A549 (cell line): Measurements from ENCODE around the gene LACRT. TPM values are rescaled to one million over a fixed set of nuclear protein-coding genes. Genes with fewer than 3 reads are reported as not detected.

Source experiments
- ATAC-seq, 2 experiments: fragments of 200-7000 bp in 1 of 2; fragments of >200 bp in 1 of 2; cut with Nextera tagmentation in 1 of 2; cut with Tn5 transposase in 1 of 2; 3 replicates each; pipeline versions ENCODE4 v1.8.0 to v1.9.1; 2018 to 2020; ENCODE audit warnings: mild to moderate bottlenecking in 1 of 2, moderate library complexity in 1 of 2
- CTCF ChIA-PET: fragments of 300-600 bp; sonication (Branson Sonifier 250); formaldehyde crosslinking; extraction: SDS; loops from one replicate; lab custom pipeline; 2021; ENCODE audit warnings: antibody characterized with exemption, inconsistent platforms; lab: Yijun Ruan, JAX
- POLR2A ChIA-PET: fragments of 350-600 bp; formaldehyde crosslinking; extraction: SDS; loops from one replicate; lab custom pipeline; 2021; ENCODE audit warnings: antibody characterized with exemption, inconsistent platforms; lab: Yijun Ruan, JAX
- DNase-seq, 2 experiments: peaks; one replicate each; pipeline versions ENCODE4 v3.0.0 to v3.0.0-alpha.2; 2011 to 2016; ENCODE audit warnings: low read depth in 1 of 2, low spot score in 1 of 2
- FAIRE-seq: peaks from 2 replicates; lab custom pipeline; 2011; peaks lifted over from hg19 to GRCh38; lab: Jason Lieb, UNC
- H3K27ac ChIP-seq, 2 experiments: fragments of >200 bp; sonication (Bioruptor Twin); formaldehyde crosslinking; 3 replicates each; pipeline ENCODE4 v1.5.1; 2016 to 2017
- H3K4me1 ChIP-seq: fragments of >200 bp; sonication (Bioruptor Twin); formaldehyde crosslinking; 3 replicates; pipeline ENCODE4 v1.6.1; 2016
- H3K4me2 ChIP-seq: fragments of >200 bp; sonication (Bioruptor Twin); formaldehyde crosslinking; 3 replicates; pipeline ENCODE4 v1.6.1; 2016
- H3K4me3 ChIP-seq: fragments of >200 bp; sonication (Bioruptor Twin); formaldehyde crosslinking; 3 replicates; pipeline ENCODE4 v1.5.1; 2016
- H3K9me3 ChIP-seq: fragments of >200 bp; sonication (Bioruptor Twin); formaldehyde crosslinking; 3 replicates; pipeline ENCODE4 v1.6.1; 2016
- CBX8 ChIP-seq: fragments of 200-600 bp; sonication (generic); IDR thresholded peaks from 2 replicates; pipeline ENCODE4 v1.6.1; 2016
- CEBPB ChIP-seq, 2 experiments: fragments of >200 bp in 1 of 2; sonication (Bioruptor Twin) in 1 of 2; formaldehyde crosslinking in 1 of 2; IDR thresholded peaks; 2 replicates each; pipeline ENCODE4 v1.6.1; 2012 to 2016
- E2F6 ChIP-seq: IDR thresholded peaks from 2 replicates; pipeline ENCODE4 v1.6.1; 2012; ENCODE audit warnings: low read depth, borderline replicate concordance
- EHMT2 ChIP-seq: fragments of 200-600 bp; sonication (generic); IDR thresholded peaks from 2 replicates; pipeline ENCODE4 v1.6.1; 2016; ENCODE audit warnings: antibody characterized with exemption, low read depth, mild to moderate bottlenecking, moderate library complexity
- EP300 ChIP-seq, 2 experiments: fragments of >200 bp; sonication (Bioruptor Twin); formaldehyde crosslinking; IDR thresholded peaks; 2 replicates in 1 of 2; 3 replicates in 1 of 2; pipeline ENCODE4 v1.6.1; 2016 to 2017
- ESRRA ChIP-seq: fragments of 150-350 bp; IDR thresholded peaks from 2 replicates; pipeline ENCODE4 v1.6.1; 2014; ENCODE audit warnings: mild to moderate bottlenecking, low read length, borderline replicate concordance
- GATA3 ChIP-seq: IDR thresholded peaks from 2 replicates; pipeline ENCODE4 v1.6.1; 2012; ENCODE audit warnings: borderline replicate concordance
- HDAC2 ChIP-seq: fragments of 200-600 bp; sonication (generic); IDR thresholded peaks from 2 replicates; pipeline ENCODE4 v1.6.1; 2016
- HES2 ChIP-seq: fragments of >200 bp; sonication (Bioruptor Twin); formaldehyde crosslinking; IDR thresholded peaks from 2 replicates; pipeline ENCODE4 v1.6.1; 2016
- HMGXB4 ChIP-seq: fragments of 250-450 bp; sonication (Bioruptor Pico); IDR thresholded peaks from 2 replicates; pipeline ENCODE4 v1.5.0; 2021; ENCODE audit warnings: mild to moderate bottlenecking, moderate library complexity, borderline replicate concordance
- HOXA7 ChIP-seq: fragments of 250-450 bp; sonication (Bioruptor Pico); IDR thresholded peaks from 2 replicates; pipeline ENCODE4 v1.5.0; 2020; ENCODE audit warnings: mild to moderate bottlenecking, moderate library complexity
- HOXB5 ChIP-seq: fragments of 250-450 bp; sonication (Bioruptor Pico); IDR thresholded peaks from 2 replicates; pipeline ENCODE4 v1.5.0; 2020; ENCODE audit warnings: mild to moderate bottlenecking, moderate library complexity
- MAX ChIP-seq: IDR thresholded peaks from 2 replicates; pipeline ENCODE4 v1.6.1; 2012
- MAZ ChIP-seq: fragments of 150-350 bp; IDR thresholded peaks from 2 replicates; pipeline ENCODE4 v1.6.1; 2014; ENCODE audit warnings: antibody characterized with exemption, low read depth, low read length, borderline replicate concordance
- MYC ChIP-seq: IDR thresholded peaks from 2 replicates; pipeline ENCODE4 v1.6.1; 2012; ENCODE audit warnings: mild to moderate bottlenecking, inconsistent platforms, low read length, improper control_type of control experiment, borderline replicate concordance
- NFE2L2 ChIP-seq: fragments of 150-350 bp; conservative IDR thresholded peaks from 2 replicates; pipeline ENCODE4 v1.6.1; 2014; ENCODE audit warnings: low read length
- NPAS2 ChIP-seq: fragments of 250-450 bp; sonication (Bioruptor Pico); IDR thresholded peaks from 2 replicates; pipeline ENCODE4 v1.8.0; 2022; ENCODE audit warnings: mild to moderate bottlenecking, moderate library complexity, borderline replicate concordance
- POLR2AphosphoS2 ChIP-seq: conservative IDR thresholded peaks from 2 replicates; pipeline ENCODE4 v1.6.1; 2012; ENCODE audit warnings: low read length, improper control_type of control experiment, inconsistent platforms
- RNF2 ChIP-seq: fragments of 200-600 bp; sonication (generic); IDR thresholded peaks from 2 replicates; pipeline ENCODE4 v1.6.1; 2016; ENCODE audit warnings: low read depth, mild to moderate bottlenecking, antibody characterized with exemption, moderate library complexity, borderline replicate concordance
- ZSCAN20 ChIP-seq: fragments of 250-450 bp; sonication (Bioruptor Pico); IDR thresholded peaks from 2 replicates; pipeline ENCODE4 v1.8.0; 2022; ENCODE audit warnings: mild to moderate bottlenecking, moderate library complexity
- WGBS: methylation state at CpG from one replicate; pipeline ENCODE4 v1.1.6; 2017; ENCODE audit errors: missing lambda C conversion rate; 5-methylcytosine and 5-hydroxymethylcytosine counted together
- polyA plus RNA-seq, 4 experiments: library from polyadenylated mRNA; depleted of rRNA in 3 of 4; stranded (reverse); fragments of >200 nt; fragmentation: RNase III in 1 of 4; extraction: RNeasy Plus Mini Kit Qiagen cat#74134 plus additional on column Dnase treatment in 1 of 4; gene quantifications; 2 replicates in 3 of 4; 3 replicates in 1 of 4; pipeline ENCODE4 v1.2.3, GENCODE V29; 2011 to 2017
- TF ChIP-seq, protein P1 (sequence below): fragments of 450-650 bp; IDR thresholded peaks from 2 replicates; pipeline ENCODE4 v1.6.1; 2014; ENCODE audit warnings: antibody characterized with exemption
- TF ChIP-seq, protein P2 (sequence below): fragments of >200 bp; sonication (Bioruptor Twin); formaldehyde crosslinking; IDR thresholded peaks from 3 replicates; pipeline ENCODE4 v1.6.1; 2016

Gene LACRT
- polyA plus RNA-seq, 2 of the 4 experiments (the other 2 are of a cell fraction): not detected

DNA sequence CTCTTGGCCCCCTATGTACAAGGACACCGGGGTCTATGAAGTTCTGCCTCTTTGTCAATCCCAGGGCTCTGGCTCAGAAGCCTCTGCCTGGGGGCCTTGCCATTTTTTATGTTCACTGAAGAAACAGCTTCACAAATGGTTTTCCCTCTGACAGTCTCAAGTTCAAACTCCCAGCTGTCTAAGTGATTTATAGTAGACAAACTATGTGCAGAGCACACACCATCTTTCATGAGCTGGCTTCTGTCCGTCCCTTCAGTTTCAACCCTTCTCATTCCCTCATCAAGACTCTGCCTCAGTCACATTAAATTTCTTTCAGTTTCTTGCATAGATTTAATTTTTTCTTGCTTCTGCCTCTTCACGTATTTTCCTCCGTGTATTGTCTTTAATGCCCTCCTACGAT is 16.2 kb upstream of the LACRT start:
- FAIRE-seq: no peak
- CTCF ChIA-PET: interaction anchor here (1.3 kb wide), 1 partner anchor 16 kb away, joined by 3 read pairs; no protein-coding TSS in a partner anchor
- Histone ChIP-seq H3K4me1 (no peaks in the 10 kb centered on the region), H3K4me3 (no peak overlapping the region)
- DNase-seq: no peak
- TF ChIP-seq, protein P1, sequence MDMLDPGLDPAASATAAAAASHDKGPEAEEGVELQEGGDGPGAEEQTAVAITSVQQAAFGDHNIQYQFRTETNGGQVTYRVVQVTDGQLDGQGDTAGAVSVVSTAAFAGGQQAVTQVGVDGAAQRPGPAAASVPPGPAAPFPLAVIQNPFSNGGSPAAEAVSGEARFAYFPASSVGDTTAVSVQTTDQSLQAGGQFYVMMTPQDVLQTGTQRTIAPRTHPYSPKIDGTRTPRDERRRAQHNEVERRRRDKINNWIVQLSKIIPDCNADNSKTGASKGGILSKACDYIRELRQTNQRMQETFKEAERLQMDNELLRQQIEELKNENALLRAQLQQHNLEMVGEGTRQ: no peak
- TF ChIP-seq NPAS2 (CRISPR knock-in tag): no peak
- TF ChIP-seq CEBPB (IDR thresholded peaks at IDR 0.05): no peak
- TF ChIP-seq HDAC2: no peak
- TF ChIP-seq HOXA7 (CRISPR knock-in tag): no peak
- TF ChIP-seq POLR2AphosphoS2: no peak
- no peak for TF ChIP-seq CBX8
- no peak for TF ChIP-seq MAZ
- TF ChIP-seq ESRRA: no peak
- TF ChIP-seq RNF2: no peak
- no peak for TF ChIP-seq NFE2L2
- TF ChIP-seq HOXB5 (CRISPR knock-in tag): no peak
- TF ChIP-seq GATA3: no peak
- TF ChIP-seq, all 56 proteins: peak for 0
- Histone ChIP-seq H3K9me3 (no peaks in the 10 kb centered on the region), H3K4me2 (no peak overlapping the region), H3K27ac (no peak overlapping the region)
- POLR2A ChIA-PET: no interaction called here
- WGBS: 17% methylated on average over 5 of the region's 5 CpGs
- no peak for ATAC-seq

DNA sequence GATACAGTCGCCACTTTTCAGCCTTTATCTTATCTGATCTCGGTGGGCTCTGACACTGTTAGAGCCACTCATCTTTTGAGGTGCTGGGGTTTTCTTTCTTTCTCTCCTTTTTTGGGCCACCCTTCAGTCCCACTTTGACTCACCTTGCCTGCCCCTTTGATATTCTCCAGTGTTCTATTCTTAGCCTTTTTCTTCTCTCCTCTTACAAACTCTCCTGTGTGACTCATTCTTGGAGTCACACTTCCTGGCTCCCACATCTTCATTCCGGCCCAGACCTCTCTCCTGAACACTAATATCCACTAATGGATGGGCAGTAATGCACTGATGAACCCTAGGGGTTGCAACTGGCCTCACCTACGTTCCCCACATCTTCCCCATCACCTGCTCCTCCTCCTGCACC is 15.7 kb upstream of the LACRT start:
- POLR2A ChIA-PET: no interaction called here
- Histone ChIP-seq H3K9me3 (no peaks in the 10 kb centered on the region), H3K4me2 (no peak overlapping the region), H3K27ac (no peak overlapping the region), H3K4me3 (no peak overlapping the region), H3K4me1 (no peaks in the 10 kb centered on the region)
- 15% methylated on average over 4 of the region's 4 CpGs for WGBS
- CTCF ChIA-PET: interaction anchor here (0.9 kb wide), 1 partner anchor 8 kb away, joined by 3 read pairs; no protein-coding TSS in a partner anchor
- ATAC-seq (0 out of 6 replicates have a peak, but pooled peaks of 1 of the 2 experiments have one; percentile 27), DNase-seq (no peak), FAIRE-seq (no peak)
- TF ChIP-seq GATA3: no peak
- TF ChIP-seq EP300 (IDR thresholded peaks at IDR 0.05): no peak
- TF ChIP-seq, protein P2, sequence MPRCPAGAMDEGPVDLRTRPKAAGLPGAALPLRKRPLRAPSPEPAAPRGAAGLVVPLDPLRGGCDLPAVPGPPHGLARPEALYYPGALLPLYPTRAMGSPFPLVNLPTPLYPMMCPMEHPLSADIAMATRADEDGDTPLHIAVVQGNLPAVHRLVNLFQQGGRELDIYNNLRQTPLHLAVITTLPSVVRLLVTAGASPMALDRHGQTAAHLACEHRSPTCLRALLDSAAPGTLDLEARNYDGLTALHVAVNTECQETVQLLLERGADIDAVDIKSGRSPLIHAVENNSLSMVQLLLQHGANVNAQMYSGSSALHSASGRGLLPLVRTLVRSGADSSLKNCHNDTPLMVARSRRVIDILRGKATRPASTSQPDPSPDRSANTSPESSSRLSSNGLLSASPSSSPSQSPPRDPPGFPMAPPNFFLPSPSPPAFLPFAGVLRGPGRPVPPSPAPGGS: no peak
- no peak for TF ChIP-seq CBX8
- TF ChIP-seq ZSCAN20 (CRISPR knock-in tag): no peak

DNA sequence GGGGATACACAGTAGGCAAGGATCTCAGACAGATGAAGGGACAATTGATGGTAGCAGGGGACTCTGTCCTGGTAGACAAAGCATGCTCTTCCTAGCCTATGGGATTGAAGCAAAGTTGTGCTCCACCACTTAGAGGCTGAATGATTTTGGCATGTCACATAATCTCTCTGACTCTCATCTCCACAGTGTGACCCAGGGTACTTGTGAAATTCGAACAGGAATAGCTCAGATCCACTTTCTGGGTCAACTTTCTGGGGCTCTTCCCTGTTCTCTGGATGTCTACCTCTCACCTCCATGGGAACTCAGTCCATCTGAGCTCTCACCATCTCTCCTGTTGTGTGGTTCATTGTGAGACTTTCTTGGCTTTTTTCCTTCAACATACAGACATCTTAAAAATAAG is 15.1 kb upstream of the LACRT start:
- CTCF ChIA-PET: interaction anchor here (0.9 to 1.6 kb wide), 2 partner anchors 9 to 344 kb away, joined by 3 read pairs; no protein-coding TSS in a partner anchor
- FAIRE-seq: no peak

More for the DNA sequence above, 15.1 kb upstream of the LACRT start:
- no peaks in the 10 kb centered on the region for H3K9me3 ChIP-seq
- no peak overlapping the region for H3K4me2 ChIP-seq
- POLR2A ChIA-PET: interaction anchor here (0.6 kb wide), 1 partner anchor 101 kb away, joined by 3 read pairs; no protein-coding TSS in a partner anchor
- no peaks in the 10 kb centered on the region for H3K4me1 ChIP-seq
- H3K27ac ChIP-seq: no peak overlapping the region
- ATAC-seq (no peak), DNase-seq (no peak)
- H3K4me3 ChIP-seq: no peak overlapping the region
- TF ChIP-seq MAX (no peak), ESRRA (no peak), HES2 (no peak), RNF2 (no peak), MYC (no peak), EHMT2 (no peak), E2F6 (no peak), HMGXB4 (CRISPR knock-in tag) (no peak)
- TF ChIP-seq, protein P1: no peak
- 0% methylated on average over 1 of the region's 1 CpG for WGBS
